HUES6 (cell line): ENCODE measurements around the gene MKLN1.
"Not testable (repeated sequence)": the region's sequence is repeated elsewhere in the genome, so short reads cannot be mapped to it uniquely, and the experiment has no call there.

Experiments used
- H3K27ac ChIP-seq: 2 replicates; pipeline ENCODE4 v1.7.0; 2013; ENCODE audit warnings: low read depth, mild to moderate bottlenecking, low read length, inconsistent platforms
- H3K27me3 ChIP-seq: 2 replicates; pipeline ENCODE4 v1.6.1; 2013; ENCODE audit warnings: low read length; ENCODE audit not compliant: control insufficient read depth, insufficient read depth
- H3K36me3 ChIP-seq: 2 replicates; pipeline ENCODE4 v1.6.1; 2013; ENCODE audit warnings: low read length; ENCODE audit not compliant: control insufficient read depth, insufficient read depth
- H3K4me1 ChIP-seq: 2 replicates; pipeline ENCODE4 v1.6.1; 2013; ENCODE audit warnings: low read length; ENCODE audit not compliant: control insufficient read depth, insufficient read depth
- H3K4me3 ChIP-seq: 2 replicates; pipeline ENCODE4 v1.5.1; 2013; ENCODE audit warnings: low read depth, low read length
- H3K9ac ChIP-seq: one replicate; pipeline ENCODE4 v1.6.1; 2013; ENCODE audit warnings: mild to moderate bottlenecking, low read length
- H3K9me3 ChIP-seq: 2 replicates; pipeline ENCODE4 v1.6.1; 2013; ENCODE audit warnings: low read depth, low read length; ENCODE audit not compliant: control insufficient read depth, insufficient read depth

Gene MKLN1

GRCh38 chr7:131401194-131401593, 73.5 kb downstream of the MKLN1 start:
- Histone ChIP-seq H3K9ac (no peak overlapping the region), H3K4me1 (no peaks in the 10 kb centered on the region), H3K27ac (no peak overlapping the region), H3K9me3 (peaks cover 18% of the 10 kb centered on the region), H3K36me3 (peaks cover 34% of the 10 kb centered on the region), H3K27me3 (no peaks in the 10 kb centered on the region), H3K4me3 (no peak overlapping the region)

GRCh38 chr7:131403322-131403721, 75.6 kb downstream of the MKLN1 start:
- H3K9me3 ChIP-seq = peaks cover 18% of the 10 kb centered on the region
- H3K27me3 ChIP-seq = no peaks in the 10 kb centered on the region
- no peak overlapping the region for H3K9ac ChIP-seq
- no peak overlapping the region for H3K27ac ChIP-seq
- H3K4me3 ChIP-seq = no peak overlapping the region
- H3K4me1 ChIP-seq = peaks cover 11% of the 10 kb centered on the region; the same call in 1 of the 2 replicates
- peaks cover 27% of the 10 kb centered on the region for H3K36me3 ChIP-seq

GRCh38 chr7:131404226-131404911, 76.7 kb downstream of the MKLN1 start:
- Histone ChIP-seq H3K9me3 (peaks cover 18% of the 10 kb centered on the region), H3K4me1 (peaks cover 20% of the 10 kb centered on the region), H3K27me3 (no peaks in the 10 kb centered on the region), H3K4me3 (no peak overlapping the region), H3K27ac (no peak overlapping the region), H3K36me3 (peaks cover 20% of the 10 kb centered on the region), H3K9ac (no peak overlapping the region)

GRCh38 chr7:131409129-131409766, 81.6 kb downstream of the MKLN1 start:
- no peak overlapping the region for H3K9ac ChIP-seq

GRCh38 chr7:131412031-131412430, 84.4 kb downstream of the MKLN1 start:
- Histone ChIP-seq H3K4me3 (no peak overlapping the region), H3K4me1 (peaks cover 32% of the 10 kb centered on the region), H3K9ac (no peak overlapping the region), H3K9me3 (no peaks in the 10 kb centered on the region), H3K27ac (no peak overlapping the region), H3K27me3 (no peaks in the 10 kb centered on the region), H3K36me3 (peaks cover 18% of the 10 kb centered on the region)

More at GRCh38 chr7:131409129-131409766, 81.6 kb downstream of the MKLN1 start:
- H3K9me3 ChIP-seq = no peaks in the 10 kb centered on the region
- no peaks in the 10 kb centered on the region for H3K27me3 ChIP-seq
- peak overlapping the region; percentile 57 for H3K27ac ChIP-seq
- H3K36me3 ChIP-seq = peaks cover 14% of the 10 kb centered on the region
- peak overlapping the region; percentile 8; the same call in 1 of the 2 replicates for H3K4me3 ChIP-seq
- H3K4me1 ChIP-seq = peaks cover 32% of the 10 kb centered on the region

- Histone ChIP-seq H3K4me3 (no peak overlapping the region), H3K4me1 (peaks cover 19% of the 10 kb centered on the region), H3K9me3 (no peaks in the 10 kb centered on the region), H3K9ac (no peak overlapping the region), H3K36me3 (peaks cover 18% of the 10 kb centered on the region), H3K27me3 (no peaks in the 10 kb centered on the region), H3K27ac (no peak overlapping the region)
Observed at GRCh38 chr7:131413711-131414110, 86.0 kb downstream of the MKLN1 start.

- Histone ChIP-seq H3K36me3 (peaks cover 14% of the 10 kb centered on the region), H3K4me3 (no peak overlapping the region), H3K9me3 (no peaks in the 10 kb centered on the region), H3K4me1 (no peaks in the 10 kb centered on the region), H3K27ac (no peak overlapping the region), H3K27me3 (no peaks in the 10 kb centered on the region), H3K9ac (no peak overlapping the region)
Observed at GRCh38 chr7:131424219-131424822, 96.6 kb downstream of the MKLN1 start.

- H3K4me3 ChIP-seq = no peak overlapping the region
- no peak overlapping the region for H3K27ac ChIP-seq
- no peaks in the 10 kb centered on the region for H3K4me1 ChIP-seq
- H3K9ac ChIP-seq = no peak overlapping the region
- no peaks in the 10 kb centered on the region for H3K27me3 ChIP-seq
- peaks cover 23% of the 10 kb centered on the region for H3K36me3 ChIP-seq
- no peaks in the 10 kb centered on the region for H3K9me3 ChIP-seq
Observed at GRCh38 chr7:131425992-131426391, 98.3 kb downstream of the MKLN1 start.

GRCh38 chr7:131430826-131431225, 103.2 kb downstream of the MKLN1 start:
- H3K9me3 ChIP-seq, H3K4me1 ChIP-seq, H3K9ac ChIP-seq, H3K27ac ChIP-seq, H3K4me3 ChIP-seq, H3K27me3 ChIP-seq: not testable (repeated sequence)
- peaks cover 24% of the 10 kb centered on the region for H3K36me3 ChIP-seq

- Histone ChIP-seq H3K4me1 (no peaks in the 10 kb centered on the region), H3K27me3 (no peaks in the 10 kb centered on the region), H3K9ac (no peak overlapping the region), H3K4me3 (no peak overlapping the region), H3K36me3 (peaks cover 24% of the 10 kb centered on the region), H3K27ac (no peak overlapping the region), H3K9me3 (no peaks in the 10 kb centered on the region)
Observed at GRCh38 chr7:131431289-131431688, 103.6 kb downstream of the MKLN1 start.

GRCh38 chr7:131431756-131432155, 104.1 kb downstream of the MKLN1 start:
- Histone ChIP-seq H3K27ac (no peak overlapping the region), H3K36me3 (peaks cover 24% of the 10 kb centered on the region), H3K9ac (no peak overlapping the region)

More at GRCh38 chr7:131431756-131432155, 104.1 kb downstream of the MKLN1 start:
- no peaks in the 10 kb centered on the region for H3K9me3 ChIP-seq
- H3K27me3 ChIP-seq = no peaks in the 10 kb centered on the region
- H3K4me3 ChIP-seq = no peak overlapping the region
- H3K4me1 ChIP-seq = no peaks in the 10 kb centered on the region
